ENCODE results near the gene PITX1. TPM values are rescaled to one million over a fixed set of nuclear protein-coding genes. Genes with fewer than 3 reads are reported as not detected.

PITX1 gene
- polyA plus RNA-seq, 1 donor: 19.6 TPM

- Histone ChIP-seq H3K4me3 (ENCODE audit: low read length) (no peak overlapping the region), H3K27ac (ENCODE audit: low read length) (no peak overlapping the region), H3K27me3 (ENCODE audit: control insufficient read depth, insufficient read depth, low read length) (peaks cover 3% of the 10 kb centered on the region), H3K36me3 (ENCODE audit: control insufficient read depth, insufficient read depth, low read length) (no peaks in the 10 kb centered on the region), H3K4me1 (ENCODE audit: control insufficient read depth, insufficient read depth, low read length) (no peaks in the 10 kb centered on the region), H3K9me3 (ENCODE audit: control insufficient read depth, low read depth, low read length) (no peaks in the 10 kb centered on the region)
- no peak for DNase-seq
- WGBS (ENCODE audit: insufficient coverage, low lambda C conversion rate): no CpG with 5 or more reads among the region's 5 CpGs
Measured at GRCh38 chr5:135019314-135019713, 14.7 kb downstream of the PITX1 start.

DNA sequence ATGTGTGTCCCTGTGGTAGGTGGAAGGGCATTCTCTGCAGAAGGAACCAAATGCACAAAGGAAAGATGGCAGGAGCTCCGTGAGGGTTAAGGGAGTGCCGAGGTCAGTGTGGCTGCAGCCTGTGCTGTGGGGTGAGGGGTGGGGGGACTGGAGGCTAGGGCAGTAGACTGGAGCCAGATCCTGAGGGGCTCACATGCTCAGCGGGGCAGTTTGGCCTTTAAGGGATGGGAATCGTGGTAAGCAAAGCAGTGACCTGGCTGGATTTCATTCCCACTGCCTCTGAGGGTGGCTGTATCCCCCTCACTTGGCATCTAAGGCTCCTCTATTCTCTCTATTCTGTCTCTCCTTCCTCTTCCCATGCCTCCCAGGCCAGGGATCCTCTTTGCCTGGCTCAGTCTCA is 15.6 kb downstream of the PITX1 start:
- H3K36me3 ChIP-seq (ENCODE audit: control insufficient read depth, insufficient read depth, low read length): no peaks in the 10 kb centered on the region
- H3K4me1 ChIP-seq (ENCODE audit: control insufficient read depth, insufficient read depth, low read length): no peaks in the 10 kb centered on the region
- H3K9me3 ChIP-seq (ENCODE audit: control insufficient read depth, low read depth, low read length): no peaks in the 10 kb centered on the region
- no peak overlapping the region for H3K27ac ChIP-seq (ENCODE audit: low read length)
- no peak for DNase-seq
- no peaks in the 10 kb centered on the region for H3K27me3 ChIP-seq (ENCODE audit: control insufficient read depth, insufficient read depth, low read length)
- 100% methylated on average over 1 of the region's 4 CpGs for WGBS (ENCODE audit: insufficient coverage, low lambda C conversion rate)
- no peak overlapping the region for H3K4me3 ChIP-seq (ENCODE audit: low read length)

DNA sequence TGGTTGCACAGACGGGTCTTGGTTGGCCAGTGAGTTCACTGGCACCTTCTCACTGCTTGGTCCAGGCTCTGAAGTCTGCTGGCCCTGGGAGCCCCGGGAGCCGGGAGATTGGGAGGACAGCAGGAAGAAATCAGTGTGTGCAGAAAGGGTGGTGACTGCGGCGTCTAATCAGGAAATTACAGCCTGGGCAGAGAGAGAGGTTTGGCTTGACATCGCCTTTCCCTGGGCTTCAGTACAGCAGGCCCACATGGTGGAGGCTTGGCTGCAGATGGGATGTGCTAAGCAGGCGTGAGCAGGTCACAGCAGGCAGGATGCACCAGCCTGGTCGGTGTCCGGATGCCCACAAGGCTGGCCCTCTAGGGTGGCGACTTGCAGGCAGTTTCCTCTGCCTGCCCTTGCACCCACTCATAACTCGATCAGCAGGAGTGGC is 17.2 kb downstream of the PITX1 start:
- H3K4me1 ChIP-seq (ENCODE audit: control insufficient read depth, insufficient read depth, low read length): no peaks in the 10 kb centered on the region
- H3K36me3 ChIP-seq (ENCODE audit: control insufficient read depth, insufficient read depth, low read length): no peaks in the 10 kb centered on the region
- no peak overlapping the region for H3K4me3 ChIP-seq (ENCODE audit: low read length)
- no peak for DNase-seq
- no CpG with 5 or more reads among the region's 11 CpGs for WGBS (ENCODE audit: insufficient coverage, low lambda C conversion rate)
- H3K27me3 ChIP-seq (ENCODE audit: control insufficient read depth, insufficient read depth, low read length): no peaks in the 10 kb centered on the region
- H3K9me3 ChIP-seq (ENCODE audit: control insufficient read depth, low read depth, low read length): no peaks in the 10 kb centered on the region
- no peak overlapping the region for H3K27ac ChIP-seq (ENCODE audit: low read length)

- H3K4me3 ChIP-seq (ENCODE audit: low read length): no peak overlapping the region
- H3K4me1 ChIP-seq (ENCODE audit: control insufficient read depth, insufficient read depth, low read length): no peaks in the 10 kb centered on the region
- no peak overlapping the region for H3K27ac ChIP-seq (ENCODE audit: low read length)
- no peak for DNase-seq
- WGBS (ENCODE audit: insufficient coverage, low lambda C conversion rate): no CpG with 5 or more reads among the region's 6 CpGs
- H3K36me3 ChIP-seq (ENCODE audit: control insufficient read depth, insufficient read depth, low read length): no peaks in the 10 kb centered on the region
- H3K9me3 ChIP-seq (ENCODE audit: control insufficient read depth, low read depth, low read length): no peaks in the 10 kb centered on the region
- H3K27me3 ChIP-seq (ENCODE audit: control insufficient read depth, insufficient read depth, low read length): no peaks in the 10 kb centered on the region
Measured at GRCh38 chr5:135015942-135016341, 18.1 kb downstream of the PITX1 start.

- no peak overlapping the region for H3K27ac ChIP-seq (ENCODE audit: low read length)
- no peaks in the 10 kb centered on the region for H3K36me3 ChIP-seq (ENCODE audit: control insufficient read depth, insufficient read depth, low read length)
- no peak for DNase-seq
- no peak overlapping the region for H3K4me3 ChIP-seq (ENCODE audit: low read length)
- H3K9me3 ChIP-seq (ENCODE audit: control insufficient read depth, low read depth, low read length): no peaks in the 10 kb centered on the region
- no peaks in the 10 kb centered on the region for H3K4me1 ChIP-seq (ENCODE audit: control insufficient read depth, insufficient read depth, low read length)
- WGBS (ENCODE audit: insufficient coverage, low lambda C conversion rate): no CpG with 5 or more reads among the region's 10 CpGs
- no peaks in the 10 kb centered on the region for H3K27me3 ChIP-seq (ENCODE audit: control insufficient read depth, insufficient read depth, low read length)
Measured at GRCh38 chr5:135013947-135014570, 20.0 kb downstream of the PITX1 start.

DNA sequence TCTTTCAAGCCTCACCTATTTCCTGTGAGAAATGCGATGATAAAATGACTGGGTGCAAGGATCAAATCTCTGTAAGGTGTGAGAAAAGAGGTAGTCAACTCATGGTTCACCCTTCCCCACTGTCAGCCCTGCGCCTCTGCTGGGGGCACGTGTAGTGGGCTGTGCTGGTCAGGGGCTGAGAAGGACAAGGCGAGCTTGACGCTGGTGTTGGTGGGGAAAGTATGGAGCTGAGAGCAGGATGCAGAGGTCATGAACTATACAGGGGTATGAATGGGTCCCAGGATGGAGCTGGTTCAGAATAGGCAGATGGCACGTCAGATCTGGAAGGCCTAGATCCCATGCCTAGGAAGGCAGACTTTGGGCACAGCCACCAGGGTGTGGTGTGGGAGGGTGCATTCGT is 20.6 kb downstream of the PITX1 start:
- DNase-seq: no peak
- no peak overlapping the region for H3K4me3 ChIP-seq (ENCODE audit: low read length)
- H3K4me1 ChIP-seq (ENCODE audit: control insufficient read depth, insufficient read depth, low read length): no peaks in the 10 kb centered on the region
- 85% methylated on average over 4 of the region's 7 CpGs for WGBS (ENCODE audit: insufficient coverage, low lambda C conversion rate)
- H3K27me3 ChIP-seq (ENCODE audit: control insufficient read depth, insufficient read depth, low read length): no peaks in the 10 kb centered on the region
- no peaks in the 10 kb centered on the region for H3K36me3 ChIP-seq (ENCODE audit: control insufficient read depth, insufficient read depth, low read length)
- H3K27ac ChIP-seq (ENCODE audit: low read length): no peak overlapping the region
- no peaks in the 10 kb centered on the region for H3K9me3 ChIP-seq (ENCODE audit: control insufficient read depth, low read depth, low read length)

- DNase-seq: no peak
- Histone ChIP-seq H3K4me3 (ENCODE audit: low read length) (no peak overlapping the region), H3K9me3 (ENCODE audit: control insufficient read depth, low read depth, low read length) (no peaks in the 10 kb centered on the region), H3K27ac (ENCODE audit: low read length) (no peak overlapping the region), H3K36me3 (ENCODE audit: control insufficient read depth, insufficient read depth, low read length) (no peaks in the 10 kb centered on the region), H3K4me1 (ENCODE audit: control insufficient read depth, insufficient read depth, low read length) (no peaks in the 10 kb centered on the region), H3K27me3 (ENCODE audit: control insufficient read depth, insufficient read depth, low read length) (no peaks in the 10 kb centered on the region)
- no CpG with 5 or more reads among the region's 5 CpGs for WGBS (ENCODE audit: insufficient coverage, low lambda C conversion rate)
Measured at GRCh38 chr5:135012951-135013391, 21.1 kb downstream of the PITX1 start.

- Histone ChIP-seq H3K27me3 (ENCODE audit: control insufficient read depth, insufficient read depth, low read length) (no peaks in the 10 kb centered on the region), H3K27ac (ENCODE audit: low read length) (no peak overlapping the region), H3K4me1 (ENCODE audit: control insufficient read depth, insufficient read depth, low read length) (no peaks in the 10 kb centered on the region), H3K36me3 (ENCODE audit: control insufficient read depth, insufficient read depth, low read length) (no peaks in the 10 kb centered on the region), H3K9me3 (ENCODE audit: control insufficient read depth, low read depth, low read length) (no peaks in the 10 kb centered on the region), H3K4me3 (ENCODE audit: low read length) (no peak overlapping the region)
- no peak for DNase-seq
- WGBS (ENCODE audit: insufficient coverage, low lambda C conversion rate): no CpG with 5 or more reads among the region's 2 CpGs
Measured at GRCh38 chr5:135012033-135012588, 21.9 kb downstream of the PITX1 start.

GRCh38 chr5:135011355-135012032 is 22.5 kb downstream of the PITX1 start:
- H3K4me1 ChIP-seq (ENCODE audit: control insufficient read depth, insufficient read depth, low read length): no peaks in the 10 kb centered on the region
- H3K27me3 ChIP-seq (ENCODE audit: control insufficient read depth, insufficient read depth, low read length): no peaks in the 10 kb centered on the region
- H3K9me3 ChIP-seq (ENCODE audit: control insufficient read depth, low read depth, low read length): no peaks in the 10 kb centered on the region
- H3K27ac ChIP-seq (ENCODE audit: low read length): no peak overlapping the region
- H3K36me3 ChIP-seq (ENCODE audit: control insufficient read depth, insufficient read depth, low read length): no peaks in the 10 kb centered on the region
- peak in 1 of 2 donors; percentile 36 for DNase-seq
- H3K4me3 ChIP-seq (ENCODE audit: low read length): no peak overlapping the region
- no CpG with 5 or more reads among the region's 4 CpGs for WGBS (ENCODE audit: insufficient coverage, low lambda C conversion rate)

DNA sequence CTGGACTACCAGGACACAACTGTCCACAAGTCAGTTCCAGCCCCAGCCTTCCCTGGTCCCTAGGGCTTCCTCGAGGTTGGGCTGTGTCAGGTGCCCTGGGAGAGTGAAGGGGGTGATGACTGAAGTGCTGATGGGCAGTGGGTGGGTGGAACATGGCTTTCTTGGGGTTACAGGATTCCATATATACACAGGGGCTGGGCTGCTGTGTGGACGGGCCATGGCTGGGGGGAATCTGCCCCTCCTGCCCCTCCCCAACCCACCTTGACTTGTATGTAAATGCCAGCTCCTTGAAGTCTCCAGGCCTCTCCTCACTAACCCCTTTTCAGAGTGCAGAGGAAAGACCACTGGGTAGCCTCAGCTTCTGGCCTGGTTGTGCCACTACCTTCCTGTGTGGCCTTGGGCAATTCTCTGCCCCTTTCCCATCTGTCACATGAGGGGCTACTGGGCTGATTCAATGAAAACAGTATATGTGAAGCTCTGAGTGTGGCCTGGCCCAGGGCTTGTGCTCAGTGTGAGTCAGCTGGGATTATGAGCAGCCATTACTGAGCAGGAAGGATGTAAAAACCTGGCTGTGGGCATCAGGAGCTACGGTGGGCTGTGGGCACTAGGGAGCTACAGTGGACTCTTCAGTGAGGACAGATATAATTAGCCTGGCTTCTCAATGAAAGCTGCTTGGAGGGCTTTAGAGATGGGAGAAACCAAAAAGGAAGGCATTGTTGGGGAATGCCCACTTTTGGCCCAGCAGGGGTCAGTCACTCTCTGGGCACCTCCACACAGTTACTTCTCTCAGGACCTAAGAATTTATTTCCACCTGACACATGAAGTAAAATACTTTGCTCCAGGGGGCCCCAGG is 23.3 kb downstream of the PITX1 start:
- Histone ChIP-seq H3K4me3 (ENCODE audit: low read length) (no peak overlapping the region), H3K9me3 (ENCODE audit: control insufficient read depth, low read depth, low read length) (no peaks in the 10 kb centered on the region), H3K27me3 (ENCODE audit: control insufficient read depth, insufficient read depth, low read length) (no peaks in the 10 kb centered on the region), H3K36me3 (ENCODE audit: control insufficient read depth, insufficient read depth, low read length) (no peaks in the 10 kb centered on the region), H3K27ac (ENCODE audit: low read length) (no peak overlapping the region), H3K4me1 (ENCODE audit: control insufficient read depth, insufficient read depth, low read length) (no peaks in the 10 kb centered on the region)
- DNase-seq: no peak
- WGBS (ENCODE audit: insufficient coverage, low lambda C conversion rate): no CpG with 5 or more reads among the region's 3 CpGs
